ENCODE measurements around the gene PRDM16. TPM values are rescaled to one million over a fixed set of nuclear protein-coding genes. Genes with fewer than 3 reads are reported as not detected.

Gene PRDM16
- total and polyA plus RNA-seq, 2 of the 8 experiments (the other 6 are each of a cell fraction or from before 2014, with no cell fraction given): 0.39 to 0.43 TPM

DNA sequence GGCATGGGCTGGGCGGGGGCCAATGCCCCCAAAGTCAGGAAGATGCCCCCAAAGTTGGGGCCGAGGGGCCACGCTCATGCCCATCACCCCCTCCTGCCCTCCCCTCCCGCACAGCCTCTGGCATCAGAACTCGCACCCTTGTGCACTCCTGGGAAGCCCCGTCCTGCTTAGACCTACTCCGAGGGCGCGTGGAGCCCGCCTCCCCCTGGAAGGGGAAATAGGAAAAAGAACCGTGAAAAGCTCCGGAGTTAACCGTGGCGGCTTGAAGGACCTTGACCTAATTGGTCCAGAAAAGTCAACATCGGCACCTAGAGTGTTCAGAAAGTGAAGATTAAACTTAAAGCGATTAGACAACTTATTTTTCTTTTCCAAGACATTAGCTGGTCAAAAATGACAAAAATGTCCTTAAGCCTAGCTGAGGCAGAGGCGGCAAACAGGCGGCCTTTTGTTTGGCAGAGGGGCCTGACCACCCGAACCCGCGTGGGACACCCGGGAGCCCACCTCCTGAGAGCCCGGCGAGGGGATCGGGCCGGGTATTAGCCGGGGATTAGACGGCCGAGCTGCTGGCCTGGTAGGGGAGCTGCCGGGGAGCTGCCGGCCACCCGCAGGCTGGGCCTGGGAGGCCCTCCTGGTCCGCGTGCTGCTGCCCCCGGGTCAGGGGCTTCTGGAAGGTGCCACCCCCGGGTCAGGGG is 65.5 kb downstream of the PRDM16 start:
- Histone ChIP-seq H2BK15ac (ENCODE audit: low read length) (no peak overlapping the region), H3K23ac (ENCODE audit: insufficient read length) (no peak overlapping the region), H3K18ac (ENCODE audit: extremely low read depth, low read length) (no peak overlapping the region), H4K20me1 (replicated peaks in 1 of 2; ENCODE audit: control insufficient read depth in 1 of 2, insufficient read depth in 2 of 2, low read length in 2 of 2) (no peaks in the 10 kb centered on the region), H2BK5ac (ENCODE audit: low read depth, low read length) (no peak overlapping the region), H3K27me3 (replicated peaks in 1 of 4; ENCODE audit: control insufficient read depth in 3 of 4, extremely low read depth in 1 of 4, insufficient read depth in 3 of 4, low read length in 3 of 4) (no peaks in the 10 kb centered on the region), H3K4ac (replicated peaks; ENCODE audit: insufficient read length, low read depth, low read length) (no peak overlapping the region), H3K27ac (ENCODE audit: low read depth, low read length) (no peak overlapping the region), H3K4me2 (ENCODE audit: insufficient read depth in 1 of 2, low read depth in 2 of 2, low read length in 2 of 2) (no peak overlapping the region), H3K14ac (ENCODE audit: insufficient read length) (no peak overlapping the region), H3K4me3 (ENCODE audit: extremely low read depth in 1 of 4, insufficient read depth in 2 of 4, low read depth in 3 of 4, low read length in 4 of 4) (no peak overlapping the region), H3K9me3 (ENCODE audit: insufficient read depth in 2 of 2, low read depth in 1 of 2, low read length in 1 of 2) (no peaks in the 10 kb centered on the region), H2AFZ (ENCODE audit: low read length) (no peak overlapping the region), H2BK20ac (ENCODE audit: low read length) (no peak overlapping the region), H3K9ac (replicated peaks in 1 of 4; ENCODE audit: extremely low read depth in 1 of 4, low read depth in 3 of 4, low read length in 3 of 4) (no peak overlapping the region), H2AK5ac (ENCODE audit: low read depth, low read length) (no peak overlapping the region), H3K4me1 (replicated peaks in 1 of 4; ENCODE audit: control insufficient read depth in 3 of 4, insufficient read depth in 4 of 4, low read length in 3 of 4) (peaks cover 0 to 5% (median 3%) of the 10 kb centered on the region in 4 experiments; a peak in 4 of 7 replicates), H3K79me2 (ENCODE audit: control insufficient read depth in 1 of 2, insufficient read depth in 2 of 2, low read length in 2 of 2) (no peaks in the 10 kb centered on the region), H3K79me1 (ENCODE audit: low read depth, low read length) (no peaks in the 10 kb centered on the region), H4K5ac (ENCODE audit: insufficient read length, low read depth, low read length) (no peak overlapping the region), H3K56ac (replicated peaks; ENCODE audit: insufficient read length, low read depth, low read length) (no peak overlapping the region), H3K23me2 (ENCODE audit: low read depth, low read length) (no peaks in the 10 kb centered on the region), H3K36me3 (ENCODE audit: control insufficient read depth in 2 of 4, insufficient read depth in 4 of 4, low read length in 3 of 4) (no peaks in the 10 kb centered on the region), H2BK12ac (ENCODE audit: low read depth, low read length) (no peak overlapping the region), H2BK120ac (replicated peaks; ENCODE audit: low read depth, low read length) (no peak overlapping the region), H4K8ac (ENCODE audit: extremely low read depth, insufficient read depth, low read length) (0 out of 2 replicates have a peak overlapping the region, but pooled peaks have one; percentile 3), H4K91ac (replicated peaks; ENCODE audit: insufficient read length, low read length) (no peak overlapping the region)
- no peak for FAIRE-seq
- TF ChIP-seq CHD2 (IDR thresholded peaks at IDR 0.05; ENCODE audit: low read length) (no peak), CBX5 (IDR thresholded peaks at IDR 0.05; ENCODE audit: low read depth, low read length) (no peak), BCL11A (IDR thresholded peaks at IDR 0.05; ENCODE audit: low read depth in 2 of 2, low read length in 2 of 2) (no peak), RAD21 (IDR thresholded peaks at IDR 0.05 in 1 of 2, conservative IDR thresholded peaks at IDR 0.05 in 1 of 2; ENCODE audit: low read depth in 2 of 2, low read length in 2 of 2) (no peak)
- TF ChIP-seq, protein P1, sequence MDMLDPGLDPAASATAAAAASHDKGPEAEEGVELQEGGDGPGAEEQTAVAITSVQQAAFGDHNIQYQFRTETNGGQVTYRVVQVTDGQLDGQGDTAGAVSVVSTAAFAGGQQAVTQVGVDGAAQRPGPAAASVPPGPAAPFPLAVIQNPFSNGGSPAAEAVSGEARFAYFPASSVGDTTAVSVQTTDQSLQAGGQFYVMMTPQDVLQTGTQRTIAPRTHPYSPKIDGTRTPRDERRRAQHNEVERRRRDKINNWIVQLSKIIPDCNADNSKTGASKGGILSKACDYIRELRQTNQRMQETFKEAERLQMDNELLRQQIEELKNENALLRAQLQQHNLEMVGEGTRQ (IDR thresholded peaks at IDR 0.05; ENCODE audit: low read length): no peak
- DNase-seq (ENCODE audit: low read depth in 1 of 2, low spot score in 2 of 2): no peak
- 93% methylated on average over 36 of the region's 36 CpGs; no CpG with 5 or more reads in 1 of the 2 experiments for WGBS, 2 experiments (ENCODE audit: extremely low coverage in 1 of 2, insufficient coverage in 1 of 2, insufficient read length in 1 of 2, insufficient replicate concordance in 2 of 2, low coverage in 1 of 2, low lambda C conversion rate in 2 of 2, missing lambda C conversion rate in 1 of 2)
- CTCF ChIA-PET (ENCODE audit: partially characterized antibody): interaction anchor here (0.6 to 1.8 kb wide), 7 partner anchors 8 to 67 kb away, joined by 3 to 5 read pairs (median 3); no protein-coding TSS in a partner anchor
- POLR2A ChIA-PET (ENCODE audit: partially characterized antibody): no interaction called here

Data from H1 (cell line).